Naive B cell (primary cell): ENCODE data around the gene SNX9. TPM values are rescaled to one million over a fixed set of nuclear protein-coding genes. Genes with fewer than 3 reads are reported as not detected.

Experiments
- ATAC-seq, 2 donors: fragments of 150-1000 bp; cut with Tn5 transposase; 2 replicates each; pipeline ENCODE4 v1.10.0; 2021; ENCODE audit warnings: low read depth in 2 of 2, mild to moderate bottlenecking in 2 of 2, moderate library complexity in 2 of 2
- DNase-seq: peaks from one replicate; pipeline ENCODE4 v3.0.0; 2022
- H3K27ac Mint-ChIP-seq, 6 donors: one replicate each; pipeline ENCODE4 v1.8.0; 2020 to 2022; ENCODE audit warnings: mild to moderate bottlenecking in 6 of 6, mixed read lengths in 6 of 6, moderate library complexity in 5 of 6, inconsistent platforms in 2 of 6
- H3K27me3 Mint-ChIP-seq, 3 donors: one replicate each; pipeline ENCODE4 v1.8.0; 2021 to 2022; ENCODE audit warnings: mixed read lengths in 3 of 3, mild to moderate bottlenecking in 1 of 3
- H3K36me3 Mint-ChIP-seq, 2 donors: one replicate each; pipeline ENCODE4 v1.8.0; 2020 to 2022; ENCODE audit warnings: mixed read lengths in 2 of 2, inconsistent platforms in 1 of 2, mild to moderate bottlenecking in 1 of 2
- H3K4me1 Mint-ChIP-seq, 3 donors: one replicate each; pipeline ENCODE4 v1.8.0; 2020 to 2022; ENCODE audit warnings: mixed read lengths in 3 of 3, inconsistent platforms in 1 of 3, mild to moderate bottlenecking in 1 of 3, moderate library complexity in 1 of 3
- H3K4me3 Mint-ChIP-seq, 8 donors: one replicate each; pipeline ENCODE4 v1.8.0; 2020 to 2022; ENCODE audit warnings: mild to moderate bottlenecking in 8 of 8, mixed read lengths in 8 of 8, moderate library complexity in 8 of 8, inconsistent platforms in 2 of 8
- H3K9me3 Mint-ChIP-seq, 7 donors: one replicate each; pipeline ENCODE4 v1.8.0; 2020 to 2022; ENCODE audit warnings: mixed read lengths in 7 of 7, mild to moderate bottlenecking in 5 of 7, inconsistent platforms in 2 of 7, moderate library complexity in 1 of 7
- polyA plus RNA-seq, 6 donors: library from polyadenylated mRNA; unstranded; fragments of 300-500 nt; fragmentation: Illumina TruSeq; gene quantifications; one replicate each; pipeline ENCODE4 v1.2.3, GENCODE V29; 2021; ENCODE audit warnings: low read depth in 6 of 6

The SNX9 gene
- 10 to 100 TPM; 19.7 to 28.3 (median 25.7) TPM for polyA plus RNA-seq

DNA sequence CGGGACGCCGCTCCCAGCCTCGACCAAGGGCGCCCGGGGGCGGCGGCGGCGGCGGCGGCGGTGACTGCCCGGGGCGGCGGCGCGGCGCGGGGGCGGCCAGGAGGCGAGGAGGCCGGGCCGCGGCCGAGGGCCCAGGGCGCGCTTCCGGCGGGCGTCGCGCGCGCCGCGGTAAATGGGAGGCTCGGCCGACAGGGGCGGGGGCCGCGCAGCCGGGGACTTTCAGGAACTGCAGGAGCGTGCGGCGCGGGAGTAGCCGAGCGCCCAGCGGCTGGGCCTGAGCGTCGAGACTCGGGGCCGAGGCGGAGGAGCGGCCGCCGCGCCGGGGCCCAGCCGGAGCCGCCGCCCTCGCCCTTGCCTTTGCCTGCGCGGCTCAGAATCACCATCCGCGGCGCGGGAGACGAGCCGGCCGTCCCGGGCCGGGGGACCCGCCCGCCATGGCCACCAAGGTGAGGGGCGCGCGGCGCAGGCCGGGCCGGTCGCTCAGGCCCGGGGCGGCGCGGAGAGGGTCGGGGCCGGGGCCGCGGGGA is at the start of gene SNX9:
Gene SNX9 (plus strand): TSS at position 246 of the 527 bp plus-strand sequence. CDS start 189 bp downstream, at position 435.
- Mint-ChIP-seq H3K9me3 (no peaks in the 10 kb centered on the region), H3K4me1 (peaks cover 21 to 38% (median 24%) of the 10 kb centered on the region in 3 donors), H3K4me3 (peak within 1 kb of the TSS; percentile 92 to 97 (median 95)), H3K27ac (peak within 1 kb of the TSS; percentile 99 to 100 (median 99)), H3K36me3 (peaks cover 0 to 6% of the 10 kb centered on the region in 2 donors), H3K27me3 (no peaks in the 10 kb centered on the region)
- DNase-seq (peak; percentile 71), ATAC-seq (peak; percentile 64 to 68)

DNA sequence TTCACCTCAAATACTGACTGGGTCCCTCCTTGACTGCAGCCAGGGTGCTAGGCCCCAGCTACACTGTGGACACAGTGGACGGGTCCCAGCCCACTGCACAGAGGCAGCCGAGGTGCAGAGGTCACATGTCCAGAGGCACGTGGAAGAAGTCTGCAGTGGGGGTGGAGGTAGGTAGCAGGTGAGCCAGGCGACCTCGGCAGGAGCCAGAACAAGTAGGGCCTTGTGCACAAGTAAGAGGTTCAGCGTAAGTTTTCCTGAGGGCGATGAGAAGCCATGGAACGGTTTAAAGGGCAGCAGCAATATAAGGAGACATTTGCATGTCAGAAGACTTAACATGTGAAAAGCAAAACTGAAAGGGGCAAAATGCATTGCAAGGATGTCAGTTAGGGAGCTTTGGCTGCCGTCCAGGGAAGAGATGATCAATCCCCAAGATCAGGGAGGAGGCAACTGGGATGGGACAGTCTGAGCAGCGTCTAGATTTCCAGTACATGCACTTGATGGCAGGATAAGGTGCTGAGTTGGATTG is 49.7 kb upstream of the SNX9 start:
- ATAC-seq, result no peak
- Mint-ChIP-seq H3K27me3 (peaks cover 0 to 8% (median 7%) of the 10 kb centered on the region in 3 donors), H3K4me3 (peak overlapping the region in 3 of 8 donors; percentile 13 to 43 (median 33)), H3K9me3 (peaks cover 0 to 10% (median 3%) of the 10 kb centered on the region in 7 donors), H3K4me1 (peaks cover 44 to 55% (median 47%) of the 10 kb centered on the region in 3 donors), H3K36me3 (peaks cover 0 to 7% of the 10 kb centered on the region in 2 donors), H3K27ac (peak overlapping the region in 5 of 6 donors; percentile 32 to 94 (median 91))
- DNase-seq, result no peak

DNA sequence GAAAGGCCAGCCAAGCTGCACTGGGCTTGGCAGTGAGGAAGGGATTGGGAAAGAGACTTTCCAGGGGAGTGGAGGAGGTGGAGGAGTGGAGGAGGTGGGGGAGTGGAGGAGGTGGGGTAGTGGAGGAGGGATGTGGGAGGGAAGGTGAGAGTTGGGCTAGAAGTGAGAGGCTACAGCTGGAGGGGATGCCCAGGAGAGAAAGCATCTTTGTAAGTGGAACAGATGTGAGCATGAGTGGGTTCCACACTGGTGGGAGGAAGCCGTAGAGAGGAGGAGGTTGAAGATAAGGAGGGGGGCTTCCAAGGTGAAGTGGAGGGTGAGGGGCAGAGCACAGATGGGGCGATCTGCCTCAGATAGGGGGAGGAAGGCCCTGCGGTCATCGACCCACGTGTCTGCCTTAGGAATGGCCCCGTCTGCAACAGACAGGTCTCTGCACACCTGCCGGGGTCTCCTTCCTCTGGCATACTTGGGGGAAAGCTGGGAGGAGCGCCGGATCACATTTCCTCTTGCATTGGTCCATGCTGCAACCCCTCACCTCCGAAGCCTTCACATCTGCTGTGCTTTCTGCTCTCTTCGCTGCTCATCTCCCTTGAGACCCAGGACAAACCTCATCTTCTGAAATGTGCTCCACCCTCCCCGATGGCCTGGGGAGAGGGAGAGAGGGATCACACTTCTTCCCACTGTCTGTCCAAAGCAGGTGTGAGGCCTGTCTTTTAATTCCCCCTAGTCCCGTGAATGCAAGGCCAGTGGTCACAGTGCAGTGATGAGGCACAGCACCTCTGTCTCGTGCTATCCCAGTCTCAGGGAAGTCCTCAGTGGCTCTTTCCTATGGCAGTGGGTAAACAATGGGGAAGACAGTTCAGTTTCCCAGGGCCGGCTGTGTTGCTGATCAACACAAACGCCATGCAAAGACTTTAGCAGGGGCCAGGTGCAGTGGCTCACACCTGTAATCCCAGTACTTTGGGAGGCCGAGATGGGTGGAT is 48.6 kb upstream of the SNX9 start:
- Mint-ChIP-seq H3K27ac (peak overlapping the region in 4 of 6 donors; percentile 73 to 97 (median 83)), H3K27me3 (peaks cover 0 to 8% (median 7%) of the 10 kb centered on the region in 3 donors), H3K36me3 (peaks cover 0 to 7% of the 10 kb centered on the region in 2 donors), H3K4me3 (peak overlapping the region in 2 of 8 donors; percentile 9 to 13), H3K4me1 (peaks cover 35 to 45% (median 38%) of the 10 kb centered on the region in 3 donors), H3K9me3 (peaks cover 0 to 10% (median 3%) of the 10 kb centered on the region in 7 donors)
- DNase-seq (no peak), ATAC-seq (no peak)

DNA sequence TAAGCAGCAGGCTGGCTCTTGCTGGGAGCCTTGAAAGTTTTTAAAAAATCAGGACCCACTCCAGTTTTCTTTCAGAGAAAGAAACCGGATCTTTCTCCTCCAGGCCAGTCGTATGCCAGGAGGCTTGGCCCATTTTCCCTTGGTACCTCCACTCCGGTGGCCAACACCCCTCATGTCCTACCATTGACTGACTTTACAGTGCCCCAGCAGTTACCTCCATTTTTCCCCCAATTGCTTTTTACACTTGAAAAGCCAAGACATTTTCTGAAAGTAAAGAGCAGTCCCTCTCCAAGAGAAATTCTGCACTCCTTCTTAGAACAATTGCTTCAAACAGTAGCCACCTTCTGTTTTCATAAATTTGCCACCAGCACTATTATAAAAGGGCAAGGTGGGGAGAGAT is 47.7 kb upstream of the SNX9 start:
- H3K9me3 Mint-ChIP-seq, result peaks cover 0 to 10% (median 3%) of the 10 kb centered on the region in 7 donors
- DNase-seq (no peak), ATAC-seq (no peak)
- no peak overlapping the region for H3K4me3 Mint-ChIP-seq
- peaks cover 0 to 8% (median 7%) of the 10 kb centered on the region in 3 donors for H3K27me3 Mint-ChIP-seq
- peak overlapping the region in 1 of 6 donors; percentile 46 for H3K27ac Mint-ChIP-seq
- H3K36me3 Mint-ChIP-seq, result peaks cover 0 to 7% of the 10 kb centered on the region in 2 donors
- peaks cover 29 to 35% (median 32%) of the 10 kb centered on the region in 3 donors for H3K4me1 Mint-ChIP-seq

DNA sequence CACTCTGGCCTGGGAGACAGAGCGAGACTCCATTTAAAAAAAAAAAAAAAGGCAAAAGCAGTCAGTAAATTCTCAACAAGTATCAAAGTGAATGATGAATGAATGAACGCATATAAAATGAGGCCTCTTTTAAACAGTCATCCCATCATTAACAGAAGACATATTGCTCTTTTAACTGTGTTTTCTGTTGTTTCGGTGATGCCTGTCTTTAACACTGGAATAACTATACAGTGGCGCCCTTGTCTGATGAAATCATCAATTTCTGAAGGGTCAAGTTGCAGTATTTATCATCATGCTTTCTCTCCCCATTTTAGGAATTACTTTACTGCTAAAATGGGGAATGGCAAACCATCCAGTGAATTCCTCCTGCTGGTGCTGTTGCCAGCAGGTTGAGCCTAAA is 45.7 kb upstream of the SNX9 start:
- DNase-seq (no peak), ATAC-seq (no peak)
- H3K27ac Mint-ChIP-seq, result peak overlapping the region in 1 of 6 donors; percentile 17
- H3K4me3 Mint-ChIP-seq, result no peak overlapping the region
- peaks cover 0 to 8% (median 7%) of the 10 kb centered on the region in 3 donors for H3K27me3 Mint-ChIP-seq
- peaks cover 7% of the 10 kb centered on the region in 2 donors for H3K36me3 Mint-ChIP-seq
- peaks cover 19 to 25% (median 24%) of the 10 kb centered on the region in 3 donors for H3K4me1 Mint-ChIP-seq
- H3K9me3 Mint-ChIP-seq, result peaks cover 0 to 22% (median 6%) of the 10 kb centered on the region in 7 donors

DNA sequence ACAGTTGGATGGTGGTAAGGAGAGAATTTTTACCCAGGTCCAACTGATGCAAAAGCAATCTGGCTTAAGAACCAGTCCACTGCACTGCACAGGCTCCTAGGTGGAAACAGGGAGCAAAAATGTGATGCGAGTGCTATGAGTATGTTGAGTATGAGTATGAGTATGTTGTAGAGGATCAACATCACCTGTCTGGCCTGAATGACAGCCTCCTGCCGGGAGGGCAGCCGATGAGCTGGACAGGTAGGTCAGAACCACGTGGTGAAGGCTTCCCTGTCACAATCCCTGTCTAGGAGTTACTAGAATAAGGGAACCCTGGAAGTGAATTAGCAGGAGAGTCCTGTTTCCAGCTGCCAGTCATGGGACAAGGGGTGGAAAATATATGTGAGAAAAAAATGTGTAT is 44.3 kb upstream of the SNX9 start:
- Mint-ChIP-seq H3K36me3 (peaks cover 2 to 7% of the 10 kb centered on the region in 2 donors), H3K27ac (no peak overlapping the region), H3K4me1 (peaks cover 7 to 11% (median 11%) of the 10 kb centered on the region in 3 donors), H3K4me3 (no peak overlapping the region), H3K9me3 (peaks cover 0 to 23% (median 6%) of the 10 kb centered on the region in 7 donors), H3K27me3 (peaks cover 0 to 2% (median 2%) of the 10 kb centered on the region in 3 donors)
- DNase-seq, result no peak
- ATAC-seq, result no peak

DNA sequence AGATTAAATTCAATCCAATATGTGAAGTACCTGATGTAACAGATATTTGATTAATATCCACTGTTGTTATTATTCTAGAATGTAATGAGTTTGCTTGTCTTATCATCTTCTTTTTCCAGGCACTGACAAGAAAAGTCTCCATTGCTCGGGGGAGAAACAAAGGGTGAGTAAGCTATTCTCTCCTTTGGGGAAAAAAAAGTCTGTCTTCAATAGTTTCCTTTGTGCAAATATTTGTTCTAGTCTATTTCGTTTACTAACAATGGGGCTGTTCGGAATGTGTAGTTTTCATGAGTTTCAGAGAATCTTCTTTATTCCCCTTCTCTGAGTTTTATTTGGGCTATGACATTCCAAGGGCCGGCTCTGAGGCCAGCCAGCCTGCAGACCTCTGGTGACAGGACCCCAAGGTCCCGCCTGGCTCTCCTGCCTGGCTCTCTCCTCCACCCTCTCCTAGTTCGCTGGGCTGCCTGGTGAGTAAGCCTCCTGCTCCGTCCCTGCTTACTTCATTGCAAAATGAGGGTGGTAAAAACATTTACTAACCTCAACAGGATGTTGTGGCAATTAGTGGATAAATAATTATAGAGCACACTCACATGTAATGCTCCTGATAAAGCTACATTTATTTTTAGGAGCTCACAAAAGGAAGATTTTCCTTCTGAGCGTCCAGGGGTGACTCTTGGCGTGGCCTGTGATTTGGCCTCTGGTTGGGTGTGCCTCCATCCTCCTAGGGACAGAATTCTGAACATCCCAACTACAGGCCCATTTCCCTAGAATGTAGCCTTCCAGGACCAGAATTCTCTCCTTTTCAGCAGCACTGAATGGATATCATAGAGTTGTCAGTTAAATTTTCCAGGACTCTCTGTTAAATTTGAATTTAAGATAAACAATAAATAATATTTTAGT is 43.1 kb upstream of the SNX9 start:
- H3K4me3 Mint-ChIP-seq, result no peak overlapping the region

DNA sequence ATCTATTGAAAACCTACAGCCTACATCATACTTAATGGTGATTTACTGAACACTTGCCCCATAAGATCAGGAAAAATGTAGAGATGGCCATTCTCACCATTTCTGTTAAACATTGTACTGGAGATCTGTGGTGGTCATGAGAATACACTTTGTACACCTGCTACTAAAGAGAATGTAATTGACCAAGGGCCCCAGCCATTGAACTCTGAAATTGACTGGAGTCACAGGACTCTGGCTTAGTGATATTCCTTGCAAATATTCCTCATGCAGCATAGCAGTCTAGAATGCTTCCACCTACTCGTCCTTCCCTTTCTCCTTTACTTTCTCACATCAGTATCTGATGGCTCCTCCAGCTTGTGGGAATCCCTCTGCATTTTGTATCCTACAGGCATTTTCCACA is 37.4 kb upstream of the SNX9 start:
- H3K27me3 Mint-ChIP-seq, result no peaks in the 10 kb centered on the region
- no peaks in the 10 kb centered on the region for H3K4me1 Mint-ChIP-seq
- H3K27ac Mint-ChIP-seq, result no peak overlapping the region

More for the DNA sequence above, 43.1 kb upstream of the SNX9 start:
- no peaks in the 10 kb centered on the region for H3K4me1 Mint-ChIP-seq
- peak overlapping the region in 2 of 6 donors; percentile 24 to 44 for H3K27ac Mint-ChIP-seq
- H3K27me3 Mint-ChIP-seq, result no peaks in the 10 kb centered on the region
- peaks cover 0 to 7% of the 10 kb centered on the region in 2 donors for H3K36me3 Mint-ChIP-seq
- no peak for ATAC-seq
- no peak for DNase-seq
- peaks cover 0 to 23% (median 6%) of the 10 kb centered on the region in 7 donors for H3K9me3 Mint-ChIP-seq

DNA sequence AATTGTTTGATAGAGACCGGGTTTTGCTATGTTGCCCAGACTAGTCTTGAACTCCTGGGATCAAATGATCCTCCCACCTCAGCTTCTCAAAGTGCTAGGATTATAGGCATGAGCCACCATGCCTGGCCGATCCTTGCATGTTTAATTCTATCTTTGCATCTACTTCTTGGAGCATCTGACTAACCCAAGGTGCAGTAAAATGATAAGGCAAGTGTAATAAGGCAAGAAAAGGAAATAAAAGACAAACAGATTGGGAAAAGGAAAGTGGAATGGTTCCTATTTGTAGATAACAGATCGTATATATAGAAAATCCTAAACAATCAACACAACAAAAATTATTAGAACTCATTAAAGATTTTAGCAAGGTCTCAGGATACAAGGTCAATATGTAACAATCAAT is 36.8 kb upstream of the SNX9 start:
- Mint-ChIP-seq H3K27ac (no peak overlapping the region), H3K36me3 (peaks cover 0 to 7% of the 10 kb centered on the region in 2 donors), H3K9me3 (peaks cover 0 to 12% (median 6%) of the 10 kb centered on the region in 7 donors), H3K4me3 (no peak overlapping the region), H3K4me1 (no peaks in the 10 kb centered on the region), H3K27me3 (no peaks in the 10 kb centered on the region)
- no peak for DNase-seq
- ATAC-seq, result no peak

More for the DNA sequence above, 37.4 kb upstream of the SNX9 start:
- peaks cover 0 to 13% (median 6%) of the 10 kb centered on the region in 7 donors for H3K9me3 Mint-ChIP-seq
- H3K4me3 Mint-ChIP-seq, result no peak overlapping the region
- ATAC-seq (no peak), DNase-seq (no peak)
- peaks cover 0 to 7% of the 10 kb centered on the region in 2 donors for H3K36me3 Mint-ChIP-seq

DNA sequence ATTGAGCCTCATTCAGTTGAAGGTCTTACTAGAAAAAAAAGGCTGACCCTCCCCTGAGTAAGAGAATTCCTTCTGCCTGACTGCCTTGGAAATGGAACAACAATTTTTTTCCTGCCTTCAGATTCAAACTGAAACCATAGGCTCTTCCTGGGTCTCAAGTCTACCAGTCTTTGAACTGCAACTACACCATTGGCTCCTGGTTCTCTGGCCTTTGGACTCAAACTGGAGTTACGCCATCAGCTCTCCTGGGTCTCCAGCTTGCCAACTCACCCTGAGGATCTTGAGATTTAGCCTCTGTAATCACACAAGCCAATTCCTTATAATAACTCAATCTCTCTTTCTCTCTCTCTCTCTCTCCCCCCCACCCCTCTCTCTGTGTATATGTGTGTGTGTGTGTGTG is 36.0 kb upstream of the SNX9 start:
- H3K9me3 Mint-ChIP-seq, result peaks cover 0 to 3% (median 2%) of the 10 kb centered on the region in 7 donors
- H3K36me3 Mint-ChIP-seq, result peaks cover 0 to 1% of the 10 kb centered on the region in 2 donors
- ATAC-seq (no peak), DNase-seq (no peak)
- H3K27ac Mint-ChIP-seq, result peak overlapping the region in 3 of 6 donors; percentile 56 to 81 (median 62)
- no peak overlapping the region for H3K4me3 Mint-ChIP-seq
- H3K27me3 Mint-ChIP-seq, result no peaks in the 10 kb centered on the region
- no peaks in the 10 kb centered on the region for H3K4me1 Mint-ChIP-seq

DNA sequence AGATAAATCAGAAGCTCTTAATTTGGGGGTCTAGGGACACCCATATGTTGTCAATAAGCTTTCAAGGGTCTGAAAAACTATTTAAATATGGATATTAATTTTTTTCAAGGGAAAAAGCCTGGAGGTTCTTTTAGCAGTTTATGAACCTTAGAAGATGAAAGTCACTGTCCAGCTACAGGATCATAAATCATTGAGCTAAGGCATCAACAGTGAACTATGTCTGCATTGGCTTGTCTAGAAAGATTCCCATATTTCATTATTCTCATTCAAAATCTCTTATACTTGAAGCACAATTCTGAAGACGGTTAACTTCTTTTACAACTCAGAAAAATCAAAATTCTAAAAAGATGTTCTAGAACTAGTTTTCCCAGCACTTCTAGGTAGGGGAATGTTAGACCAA is 34.9 kb upstream of the SNX9 start:
- H3K27ac Mint-ChIP-seq, result no peak overlapping the region
- H3K36me3 Mint-ChIP-seq, result no peaks in the 10 kb centered on the region

DNA sequence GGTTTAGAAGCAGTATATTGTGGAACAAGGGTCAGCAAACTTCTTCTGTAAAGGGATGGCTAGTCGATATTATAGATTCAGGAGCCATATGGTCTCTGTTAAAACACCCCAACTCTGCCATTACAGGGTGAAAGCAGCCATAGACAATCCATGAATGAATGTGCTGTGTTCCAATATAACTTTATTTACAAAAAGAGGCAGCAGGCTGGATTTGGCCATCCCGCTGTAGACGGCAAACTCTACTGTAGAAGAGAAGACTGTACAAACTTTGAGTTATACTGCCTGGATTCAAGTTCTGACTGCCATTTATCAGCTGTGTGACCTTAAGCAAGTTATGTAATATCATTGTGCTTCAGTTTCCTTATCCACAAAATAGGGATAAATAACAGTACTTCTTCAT is 33.7 kb upstream of the SNX9 start:
- Mint-ChIP-seq H3K9me3 (peaks cover 0 to 2% (median 0%) of the 10 kb centered on the region in 7 donors), H3K27ac (no peak overlapping the region), H3K36me3 (no peaks in the 10 kb centered on the region), H3K4me1 (no peaks in the 10 kb centered on the region), H3K4me3 (no peak overlapping the region), H3K27me3 (no peaks in the 10 kb centered on the region)
- no peak for ATAC-seq
- no peak for DNase-seq

More for the DNA sequence above, 34.9 kb upstream of the SNX9 start:
- H3K4me1 Mint-ChIP-seq, result no peaks in the 10 kb centered on the region
- H3K4me3 Mint-ChIP-seq, result no peak overlapping the region
- ATAC-seq (no peak), DNase-seq (no peak)
- H3K9me3 Mint-ChIP-seq, result no peaks in the 10 kb centered on the region
- no peaks in the 10 kb centered on the region for H3K27me3 Mint-ChIP-seq
